Measurements from ENCODE around the gene NOS1. TPM values are rescaled to one million over a fixed set of nuclear protein-coding genes. Genes with fewer than 3 reads are reported as not detected.

Gene NOS1
- total RNA-seq, 2 donors from 2014 or later, result 2.6 to 8.3 TPM

DNA sequence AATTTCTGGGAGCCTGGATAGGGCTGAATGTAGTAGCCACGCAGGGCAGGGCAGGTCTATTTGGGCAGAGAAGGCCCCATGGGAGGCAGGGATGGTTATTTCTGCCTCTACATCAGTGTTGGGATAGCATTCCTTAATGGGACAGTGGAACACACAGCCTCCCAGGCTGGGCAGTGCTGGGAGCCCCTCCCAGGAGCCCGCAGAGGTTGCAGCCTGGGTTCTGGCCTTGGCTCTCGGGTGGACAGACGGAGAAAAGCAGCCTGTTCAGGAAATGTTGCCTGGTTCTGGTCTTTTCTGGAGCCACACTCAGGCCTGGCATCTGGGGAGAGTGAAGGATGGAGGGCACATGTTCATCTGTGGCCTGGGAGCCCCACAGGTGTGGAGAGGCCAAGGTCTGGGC lies 479 bp upstream of the NOS1 start:
- TF ChIP-seq, protein P1, sequence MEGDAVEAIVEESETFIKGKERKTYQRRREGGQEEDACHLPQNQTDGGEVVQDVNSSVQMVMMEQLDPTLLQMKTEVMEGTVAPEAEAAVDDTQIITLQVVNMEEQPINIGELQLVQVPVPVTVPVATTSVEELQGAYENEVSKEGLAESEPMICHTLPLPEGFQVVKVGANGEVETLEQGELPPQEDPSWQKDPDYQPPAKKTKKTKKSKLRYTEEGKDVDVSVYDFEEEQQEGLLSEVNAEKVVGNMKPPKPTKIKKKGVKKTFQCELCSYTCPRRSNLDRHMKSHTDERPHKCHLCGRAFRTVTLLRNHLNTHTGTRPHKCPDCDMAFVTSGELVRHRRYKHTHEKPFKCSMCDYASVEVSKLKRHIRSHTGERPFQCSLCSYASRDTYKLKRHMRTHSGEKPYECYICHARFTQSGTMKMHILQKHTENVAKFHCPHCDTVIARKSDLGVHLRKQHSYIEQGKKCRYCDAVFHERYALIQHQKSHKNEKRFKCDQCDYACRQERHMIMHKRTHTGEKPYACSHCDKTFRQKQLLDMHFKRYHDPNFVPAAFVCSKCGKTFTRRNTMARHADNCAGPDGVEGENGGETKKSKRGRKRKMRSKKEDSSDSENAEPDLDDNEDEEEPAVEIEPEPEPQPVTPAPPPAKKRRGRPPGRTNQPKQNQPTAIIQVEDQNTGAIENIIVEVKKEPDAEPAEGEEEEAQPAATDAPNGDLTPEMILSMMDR (IDR thresholded peaks at IDR 0.05), result no peak
- TF ChIP-seq POLR2AphosphoS5 (IDR thresholded peaks at IDR 0.05) (no peak), POLR2A (IDR thresholded peaks at IDR 0.05) (no peak)
- H3K36me3 ChIP-seq, result no peaks in the 10 kb centered on the region
- no peak overlapping the region for H3K4me3 ChIP-seq
- intact Hi-C loops (cut with DNase I), result loop anchor here (10.0 kb wide), 1 partner anchor 147 kb away; no protein-coding TSS in a partner anchor
- H3K27ac ChIP-seq, result no peak overlapping the region
- DNase-seq (ENCODE audit: low spot score), result no peak
- H3K9me3 ChIP-seq, result no peaks in the 10 kb centered on the region
- WGBS, result 75% methylated on average over 4 of the region's 4 CpGs
- H3K4me1 ChIP-seq (replicated peaks), result no peaks in the 10 kb centered on the region
- H3K27me3 ChIP-seq (replicated peaks; ENCODE audit: insufficient read depth), result peaks cover 12% of the 10 kb centered on the region

DNA sequence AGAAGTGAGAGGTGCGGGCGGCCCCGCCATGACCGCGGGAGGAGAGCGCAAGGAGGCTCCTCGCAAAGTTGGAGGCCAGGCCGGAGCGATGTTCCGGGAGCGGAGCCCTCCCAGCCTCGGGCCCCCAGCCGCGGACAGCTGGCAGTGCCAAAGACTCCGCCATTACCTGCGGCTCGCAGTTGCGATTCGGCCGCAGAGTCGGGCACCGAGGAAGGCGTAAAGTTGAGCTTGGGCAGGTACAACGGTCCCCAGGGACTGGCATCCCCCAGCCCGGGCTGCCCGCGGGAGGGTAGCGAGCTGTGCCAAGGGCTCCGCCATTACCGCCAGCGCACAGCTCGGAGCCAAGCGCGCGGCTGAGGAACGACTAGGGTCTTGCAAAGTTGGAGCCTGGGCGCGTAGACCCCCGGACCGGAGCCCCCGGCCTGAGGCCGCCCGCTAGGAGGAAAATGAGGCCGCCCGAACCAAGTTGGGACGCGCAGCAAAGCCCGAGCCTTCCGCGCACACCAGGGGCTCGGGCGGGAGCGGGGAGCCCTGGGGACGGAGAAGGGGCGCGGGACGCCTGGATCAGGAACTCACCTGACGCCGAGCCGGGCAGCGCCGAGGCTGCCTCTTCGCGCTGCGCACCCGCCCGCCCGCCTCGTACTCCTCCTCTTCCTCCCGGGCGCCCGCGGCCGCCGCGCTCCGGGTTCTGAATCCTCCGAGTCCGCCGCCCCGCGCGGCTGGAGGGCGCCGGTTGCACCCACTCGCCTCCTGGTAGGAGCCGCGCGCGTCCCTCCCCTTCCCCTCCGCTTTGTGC lies 677 bp downstream of the NOS1 start:
- TF ChIP-seq POLR2AphosphoS5 (IDR thresholded peaks at IDR 0.05) (no peak), POLR2A (IDR thresholded peaks at IDR 0.05) (no peak)
- TF ChIP-seq, protein P1 (IDR thresholded peaks at IDR 0.05), result no peak
- WGBS, result 1% methylated on average over 83 of the region's 91 CpGs
- Histone ChIP-seq H3K4me3 (peak overlapping the region; percentile 30 to 42), H3K4me1 (replicated peaks) (no peaks in the 10 kb centered on the region), H3K27me3 (replicated peaks; ENCODE audit: insufficient read depth) (peaks cover 12% of the 10 kb centered on the region), H3K27ac (no peak overlapping the region), H3K36me3 (no peaks in the 10 kb centered on the region), H3K9me3 (no peaks in the 10 kb centered on the region)
- intact Hi-C loops (cut with DNase I), result loop anchor here (10.0 kb wide), 1 partner anchor 146 kb away; no protein-coding TSS in a partner anchor
- no peak for DNase-seq (ENCODE audit: low spot score)

DNA sequence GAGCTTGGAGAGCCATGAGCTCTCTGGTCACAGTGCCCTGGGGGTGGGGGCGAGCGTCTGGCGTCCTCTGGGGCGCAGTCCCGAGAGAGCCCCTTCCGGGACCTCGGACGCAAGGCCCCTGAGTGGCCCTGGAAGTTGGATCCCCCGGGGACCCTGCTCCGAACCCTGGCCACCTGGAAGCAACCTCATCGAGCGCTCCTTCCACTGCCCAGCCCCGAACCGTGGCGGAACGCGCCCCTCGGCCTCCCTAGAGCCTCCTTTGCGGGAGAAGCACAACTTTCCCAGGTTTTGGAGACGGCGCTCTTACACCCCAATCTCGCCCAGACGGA lies 1.2 kb downstream of the NOS1 start:
- Histone ChIP-seq H3K36me3 (no peaks in the 10 kb centered on the region), H3K4me3 (peak overlapping the region; percentile 30 to 42), H3K27me3 (replicated peaks; ENCODE audit: insufficient read depth) (peaks cover 12% of the 10 kb centered on the region), H3K27ac (no peak overlapping the region), H3K4me1 (replicated peaks) (no peaks in the 10 kb centered on the region), H3K9me3 (no peaks in the 10 kb centered on the region)
- DNase-seq (ENCODE audit: low spot score), result no peak
- intact Hi-C loops (cut with DNase I), result loop anchor here (10.0 kb wide), 1 partner anchor 145 kb away; no protein-coding TSS in a partner anchor
- WGBS, result 3% methylated on average over 19 of the region's 23 CpGs
- TF ChIP-seq POLR2A (IDR thresholded peaks at IDR 0.05), result no peak
- TF ChIP-seq, protein P1 (IDR thresholded peaks at IDR 0.05), result no peak
- no peak for TF ChIP-seq POLR2AphosphoS5 (IDR thresholded peaks at IDR 0.05)

DNA sequence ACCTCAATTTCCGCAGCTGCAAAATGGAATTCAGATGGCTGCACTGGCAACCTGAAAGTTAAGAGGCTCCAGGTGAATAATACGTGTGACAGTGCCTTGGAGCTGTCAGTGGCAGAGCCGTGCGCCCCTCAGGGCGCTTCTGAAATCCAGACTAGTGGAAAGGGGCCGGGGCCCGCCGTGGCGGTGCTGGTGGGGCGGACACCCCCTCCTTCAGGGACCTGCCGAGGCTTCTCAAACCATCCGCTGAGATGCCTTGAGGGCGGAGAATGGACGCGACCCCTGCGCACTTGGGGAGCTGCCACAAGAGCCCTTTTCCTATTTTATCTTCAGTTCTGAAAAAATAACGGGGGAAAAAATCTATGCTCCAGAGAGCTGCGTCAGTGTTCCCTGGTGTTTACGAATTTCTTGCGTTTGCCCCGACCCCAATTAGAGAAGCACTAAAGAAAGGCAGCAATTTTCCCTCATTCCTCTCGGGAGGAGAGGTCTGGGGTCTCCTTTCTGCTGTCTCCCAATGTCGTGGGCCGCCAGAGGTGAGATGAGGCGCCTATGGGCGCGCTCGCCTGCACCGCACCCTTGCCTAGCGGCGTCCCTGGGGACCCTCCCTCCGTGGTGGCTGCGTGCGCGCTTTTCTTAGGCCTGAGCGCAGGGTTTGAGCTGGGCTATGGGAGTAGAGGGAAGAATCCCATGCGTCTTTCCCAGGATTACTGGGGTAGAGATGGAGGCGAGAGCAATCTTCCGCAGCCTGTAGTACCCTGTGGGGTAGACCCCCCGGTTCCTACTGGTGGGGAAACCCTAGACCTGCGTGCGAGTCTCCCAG lies 2.2 kb downstream of the NOS1 start:
- intact Hi-C loops (cut with DNase I), result no loop called here
- Histone ChIP-seq H3K4me3 (no peak overlapping the region), H3K9me3 (no peaks in the 10 kb centered on the region), H3K36me3 (no peaks in the 10 kb centered on the region), H3K4me1 (replicated peaks) (no peaks in the 10 kb centered on the region), H3K27ac (no peak overlapping the region), H3K27me3 (replicated peaks; ENCODE audit: insufficient read depth) (peaks cover 12% of the 10 kb centered on the region)
- DNase-seq (ENCODE audit: low spot score), result no peak
- TF ChIP-seq POLR2AphosphoS5 (IDR thresholded peaks at IDR 0.05), result no peak
- no peak for TF ChIP-seq POLR2A (IDR thresholded peaks at IDR 0.05)
- TF ChIP-seq, protein P1 (IDR thresholded peaks at IDR 0.05), result no peak
- WGBS, result 35% methylated on average over 40 of the region's 42 CpGs
